GM21515 (cell line): Measurements from ENCODE around the gene OSTN.

Experiments
- ATAC-seq: cut with Tn5 transposase; IDR thresholded peaks from one replicate; pipeline ENCODE4 v1.9.1; 2021; ENCODE audit not compliant: unreplicated experiment

Gene OSTN

DNA sequence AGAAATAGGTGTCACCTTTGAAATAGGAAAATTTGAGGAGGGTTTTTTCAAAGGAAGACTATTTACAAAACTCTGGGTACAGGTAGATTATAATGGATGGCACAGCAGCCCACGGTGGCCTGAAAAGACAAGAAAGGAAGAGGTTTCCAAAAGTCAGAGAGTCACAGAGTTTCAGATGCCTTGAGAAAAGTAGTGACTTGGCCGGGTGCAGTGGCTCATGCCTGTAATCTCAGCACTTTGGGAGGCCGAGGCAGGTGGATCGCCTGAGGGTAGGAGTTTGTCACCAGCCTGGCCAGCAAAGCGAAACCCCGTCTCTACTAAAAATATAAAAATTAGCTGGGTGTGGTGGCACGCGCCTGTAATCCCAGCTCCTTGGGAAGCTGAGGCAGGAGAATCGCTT is 35.2 kb downstream of the OSTN start:
- no peak for ATAC-seq

DNA sequence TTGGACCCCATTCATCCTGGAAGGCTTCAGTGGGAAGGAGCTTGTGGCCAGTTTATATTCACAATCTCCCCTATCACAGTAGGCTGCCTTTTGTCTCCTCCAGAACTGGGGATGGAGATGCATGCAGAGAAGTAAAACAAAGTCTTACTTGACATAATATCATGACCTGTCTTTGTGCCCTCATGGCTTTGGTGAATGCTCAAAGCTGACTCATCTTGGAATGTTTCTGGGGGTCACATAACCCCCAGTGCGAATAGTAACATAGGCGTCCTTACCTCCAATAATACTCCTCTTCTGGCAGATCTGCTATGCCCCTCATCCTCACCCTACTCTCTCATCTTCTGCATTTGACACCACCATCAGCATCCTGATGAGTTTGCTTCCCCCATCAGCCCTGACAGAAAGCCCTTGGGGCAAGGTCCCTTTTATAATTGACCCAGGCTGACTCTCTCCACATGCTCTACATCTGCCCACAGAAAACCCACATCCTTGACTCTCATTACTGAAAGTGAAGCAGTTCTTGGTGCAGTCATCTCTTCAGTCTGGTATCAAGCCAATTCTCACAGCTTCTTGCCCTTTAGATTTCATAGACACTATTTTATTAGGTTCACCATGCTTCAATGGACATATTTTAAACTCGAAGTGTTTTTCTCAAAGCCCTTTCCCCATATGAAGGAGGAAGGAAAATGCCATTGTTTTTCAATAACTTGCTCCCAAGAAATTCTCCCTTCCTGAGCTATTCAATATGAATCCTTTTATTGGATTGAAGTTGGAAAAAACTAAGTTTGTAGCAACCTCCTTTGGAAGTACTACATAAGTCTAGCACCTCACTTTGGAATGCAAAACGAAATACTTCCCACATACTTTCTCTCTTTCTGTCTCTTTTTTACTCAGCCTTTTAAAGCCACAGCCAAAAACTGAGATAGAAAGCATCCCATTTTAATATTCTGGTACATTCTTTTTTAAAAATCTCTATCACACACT is 36.6 kb downstream of the OSTN start:
- ATAC-seq: peak; percentile 99

DNA sequence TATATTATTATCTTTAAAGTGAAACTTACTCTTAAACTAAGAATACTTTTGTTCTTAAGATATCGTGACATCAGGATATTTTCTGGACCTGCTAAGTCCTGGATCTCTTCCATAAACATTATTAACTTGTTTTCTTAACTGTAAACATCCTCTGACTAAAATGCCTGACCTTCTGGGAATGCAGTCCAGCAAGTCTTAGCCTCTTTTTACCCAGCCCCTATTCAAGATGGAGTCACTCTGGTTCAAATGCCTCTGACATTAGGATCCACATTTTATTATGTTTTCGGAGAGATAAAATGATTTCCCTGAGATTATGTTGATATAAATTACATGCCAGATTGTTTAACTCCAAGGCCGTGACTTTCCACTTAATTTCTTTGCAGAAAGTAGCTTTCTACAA is 37.6 kb downstream of the OSTN start:
- ATAC-seq: no peak

DNA sequence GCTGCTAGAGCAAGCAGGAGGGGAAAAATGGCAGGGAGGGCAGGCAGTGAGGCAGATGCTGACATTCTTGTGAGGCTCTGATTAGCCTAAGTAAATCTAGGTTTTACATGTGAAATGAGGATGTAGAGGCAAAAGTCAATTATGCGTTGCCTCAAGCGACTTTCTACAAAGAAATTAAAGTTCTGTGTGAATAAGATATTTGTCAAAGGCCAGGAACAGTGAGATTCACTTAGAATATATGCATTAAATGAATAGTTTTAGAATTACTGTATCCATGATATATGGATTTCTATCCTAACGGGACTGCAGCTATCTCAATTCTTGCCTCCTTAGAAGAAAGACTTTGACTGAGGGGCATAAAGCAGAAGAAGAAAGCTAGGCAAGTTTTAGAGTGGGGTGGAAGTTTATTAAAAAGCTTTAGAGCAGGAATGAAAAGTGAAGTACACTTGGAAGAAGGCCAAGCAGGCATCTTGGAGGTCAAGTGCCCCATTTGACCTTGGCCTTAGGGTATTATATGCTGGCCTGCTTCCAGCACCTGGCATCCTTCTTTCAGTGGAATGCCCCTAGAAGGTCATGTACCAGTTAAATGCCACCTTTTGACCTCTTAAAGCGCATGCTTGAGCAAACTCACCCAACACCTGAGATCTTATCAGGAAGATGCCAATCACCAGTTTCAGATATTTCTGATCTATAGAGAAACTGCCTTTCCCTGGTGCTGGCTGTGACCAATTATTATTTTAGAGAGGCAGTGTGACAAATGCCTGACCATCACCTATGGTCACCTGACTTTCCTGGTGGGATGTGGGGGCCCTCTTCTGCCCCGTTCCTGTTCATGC is 38.2 kb downstream of the OSTN start:
- no peak for ATAC-seq

DNA sequence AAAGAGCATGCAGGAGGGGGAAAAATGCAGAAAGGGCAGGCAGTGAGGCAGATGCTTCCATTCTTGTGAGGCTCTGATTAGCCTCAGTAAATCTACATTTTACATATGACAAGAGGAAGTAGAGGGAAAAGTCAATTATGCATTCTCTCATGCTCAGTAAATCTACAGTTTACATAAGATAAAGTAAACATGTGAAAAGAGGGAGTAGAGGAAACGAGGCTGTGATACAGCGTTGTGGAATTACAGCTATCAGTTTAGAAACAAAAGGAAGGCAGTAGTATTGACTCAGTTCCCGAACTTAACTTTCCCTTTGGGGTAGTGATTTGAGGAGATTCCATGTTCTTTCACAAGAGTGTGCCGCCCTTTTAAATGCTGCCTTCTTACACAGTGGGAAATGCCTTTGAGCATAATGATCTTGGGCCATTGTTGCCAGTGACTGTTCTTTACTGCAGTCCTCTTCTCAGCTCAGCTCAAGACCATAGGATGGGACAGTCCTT is 39.3 kb downstream of the OSTN start:
- no peak for ATAC-seq

DNA sequence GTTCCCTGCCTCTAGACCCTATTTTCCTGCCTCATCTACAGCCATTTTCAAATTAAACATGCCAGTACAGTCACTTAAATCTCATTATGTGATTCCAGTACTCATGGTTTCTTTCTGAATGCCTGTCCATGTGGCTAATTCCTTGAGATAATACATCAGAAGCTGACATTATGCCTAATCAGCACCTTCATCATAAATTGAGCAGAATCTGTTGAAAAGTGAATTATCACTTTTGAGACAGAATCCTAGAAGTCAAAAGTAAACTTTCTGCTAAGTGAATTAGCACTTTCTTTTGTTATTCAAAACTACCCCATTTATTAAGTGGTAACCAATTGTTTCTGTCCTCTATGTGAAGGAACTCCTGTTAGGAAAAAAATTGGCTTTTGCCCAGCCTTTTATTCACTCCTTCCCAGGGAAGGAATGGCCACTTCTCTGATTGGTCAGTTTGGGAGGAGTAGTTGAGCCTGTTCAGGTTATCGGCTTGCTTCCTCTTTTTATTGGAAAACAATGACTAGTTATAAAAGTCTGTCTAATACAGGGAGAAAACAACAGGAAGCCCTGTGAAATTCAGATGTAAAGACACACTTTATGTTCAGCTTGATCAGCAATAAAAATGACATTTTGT is 40.5 kb downstream of the OSTN start:
- no peak for ATAC-seq

DNA sequence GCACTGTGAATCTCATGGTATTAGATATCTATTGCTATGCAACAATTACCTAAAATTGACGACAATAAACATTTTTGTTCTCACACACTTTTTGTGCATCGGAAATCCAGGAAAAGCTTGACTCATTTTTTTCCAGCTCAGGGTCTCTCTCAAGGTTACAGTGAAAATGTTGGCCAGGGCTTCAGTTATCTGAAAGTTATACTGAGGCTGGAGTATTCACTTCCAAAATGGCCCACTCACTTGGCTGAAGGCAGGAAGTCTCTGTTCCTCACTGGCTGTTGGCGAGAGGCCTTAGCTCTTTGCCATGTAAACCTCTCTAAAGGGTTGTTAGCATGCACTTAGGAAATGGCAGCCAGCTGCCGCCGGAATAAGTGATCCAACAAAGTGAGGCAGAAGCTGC is 41.4 kb downstream of the OSTN start:
- ATAC-seq: no peak

DNA sequence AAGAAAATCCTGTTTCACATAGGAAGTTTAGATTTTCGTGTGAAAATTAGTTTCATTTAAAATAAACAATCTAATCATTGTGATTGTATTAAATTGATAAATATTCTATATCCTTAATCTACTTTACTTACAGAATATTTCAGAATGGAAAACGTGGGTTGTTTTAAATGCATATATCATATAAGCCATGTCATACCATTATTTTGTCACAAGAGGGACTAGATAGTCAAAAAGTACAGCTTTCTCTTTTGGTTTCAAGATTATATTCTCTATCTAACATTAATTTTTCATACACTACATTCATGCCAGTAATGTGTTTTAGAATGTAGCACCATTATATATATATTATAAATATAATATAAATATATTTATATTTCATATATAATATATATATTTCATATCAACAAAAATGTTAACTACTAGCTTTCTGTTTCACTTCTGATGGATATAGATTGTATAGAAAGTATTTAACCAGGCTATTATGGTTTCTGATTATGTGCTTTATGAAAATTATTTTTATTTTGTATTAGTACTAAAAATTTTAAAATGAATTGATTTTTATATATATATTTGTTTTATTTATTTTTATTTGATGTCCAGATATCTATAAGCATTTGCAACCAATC is 45.3 kb downstream of the OSTN start:
- ATAC-seq: peak; percentile 42

DNA sequence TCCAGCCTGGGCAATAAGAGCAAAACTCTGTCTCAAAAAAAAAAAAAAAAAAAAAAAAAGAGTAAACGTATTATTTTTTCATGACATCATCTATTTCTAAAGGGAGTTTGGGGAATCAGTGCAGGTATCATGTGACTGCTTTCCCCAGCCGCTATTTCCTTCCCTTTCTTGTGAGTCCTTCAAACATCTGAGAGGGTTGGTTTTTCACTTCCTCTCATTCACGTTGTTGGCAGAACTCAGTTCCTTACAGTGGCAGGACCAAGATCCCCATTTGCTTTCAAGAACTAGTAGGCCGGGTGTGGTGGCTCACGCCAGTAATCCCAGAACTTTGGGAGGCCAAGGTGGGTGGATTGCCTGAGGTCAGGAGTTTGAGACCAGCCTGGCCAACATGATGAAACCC is 47.0 kb downstream of the OSTN start:
- ATAC-seq: peak; percentile 76

DNA sequence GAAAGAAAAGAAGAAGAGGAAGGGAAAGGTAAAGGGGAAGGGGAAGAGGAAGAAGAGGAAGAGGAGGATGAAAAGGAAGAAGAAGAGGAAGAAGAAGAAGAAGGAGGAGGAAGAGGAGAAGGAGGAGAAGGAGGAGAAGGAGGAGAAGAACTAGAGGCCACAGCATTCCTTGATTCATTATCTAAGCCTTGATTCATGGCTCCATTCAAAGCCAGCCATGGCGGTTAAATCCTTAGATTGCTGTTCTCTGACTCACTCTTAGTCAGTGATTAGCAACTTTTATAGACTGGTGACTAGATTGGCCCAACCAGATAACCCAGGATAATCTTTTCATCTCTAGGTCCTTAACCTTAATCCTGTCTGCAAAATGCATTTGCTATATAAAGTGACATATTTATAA is 47.6 kb downstream of the OSTN start:
- no peak for ATAC-seq

DNA sequence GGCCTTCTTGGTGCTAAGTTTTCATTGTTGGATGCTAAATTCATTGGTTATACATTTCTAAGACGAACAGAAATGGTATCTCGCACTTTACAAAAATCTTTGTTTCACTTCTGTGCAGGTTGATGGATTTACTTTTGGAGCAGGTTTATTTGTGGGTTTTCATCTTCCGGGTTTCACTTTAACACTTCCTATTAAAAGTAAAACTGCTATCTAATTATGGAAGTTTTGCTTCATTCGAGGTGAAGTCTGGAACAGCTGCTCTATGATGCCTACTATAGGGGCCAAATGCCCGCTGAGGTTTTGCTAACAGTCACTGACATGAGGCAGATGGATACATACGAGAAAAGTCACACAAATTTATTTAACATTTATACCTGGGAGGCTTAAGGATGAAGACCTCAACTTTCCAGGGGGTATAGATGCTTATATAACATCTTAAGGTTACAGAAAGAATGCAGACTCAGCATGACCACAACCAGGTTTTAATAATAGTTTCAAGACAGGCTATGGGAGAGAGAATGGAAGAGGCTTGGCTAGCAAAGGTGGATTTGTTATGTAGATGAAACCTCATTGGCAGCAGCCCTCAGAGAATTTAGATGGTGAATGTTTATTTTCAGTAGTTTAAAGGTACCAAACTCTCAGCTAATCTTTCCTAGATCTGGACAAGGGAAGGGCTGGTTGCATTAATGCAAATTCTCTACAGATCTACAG is 54.2 kb downstream of the OSTN start:
- no peak for ATAC-seq

DNA sequence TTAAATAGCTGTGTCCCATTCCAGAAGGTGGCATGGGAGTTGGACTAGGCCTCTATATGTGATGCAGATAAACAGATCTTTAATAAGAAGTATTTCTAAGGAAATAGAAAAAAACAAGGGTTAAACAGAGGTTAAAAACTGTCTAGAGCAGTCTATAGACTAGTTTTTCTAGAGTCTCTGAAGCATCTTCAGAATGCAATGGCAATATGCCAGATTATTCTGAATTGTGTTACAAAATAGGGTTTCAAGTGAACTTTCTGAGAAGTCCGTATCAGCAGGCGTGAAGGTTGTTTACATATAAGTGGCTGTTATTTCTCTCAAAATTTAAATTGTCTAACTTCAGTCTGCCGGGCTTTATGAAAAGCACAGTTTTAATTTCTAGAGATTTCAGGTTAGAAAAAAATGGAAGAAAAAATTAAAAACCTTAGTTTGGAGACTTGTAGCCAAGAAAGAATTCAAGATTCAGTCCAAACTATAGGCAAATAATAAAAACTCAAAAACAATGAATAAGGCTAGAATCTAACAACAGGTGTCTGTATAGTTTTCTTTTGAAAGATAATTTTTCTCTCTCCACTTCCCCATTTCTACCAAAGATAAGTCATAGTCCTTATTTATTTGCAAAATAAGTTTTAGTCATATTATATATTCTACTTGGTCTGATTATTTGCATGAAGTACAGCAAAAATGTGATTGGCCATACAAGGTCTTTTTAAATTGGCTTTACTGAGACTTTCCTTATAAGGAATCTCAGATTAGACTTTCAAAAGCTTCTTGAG is 55.2 kb downstream of the OSTN start:
- ATAC-seq: no peak

DNA sequence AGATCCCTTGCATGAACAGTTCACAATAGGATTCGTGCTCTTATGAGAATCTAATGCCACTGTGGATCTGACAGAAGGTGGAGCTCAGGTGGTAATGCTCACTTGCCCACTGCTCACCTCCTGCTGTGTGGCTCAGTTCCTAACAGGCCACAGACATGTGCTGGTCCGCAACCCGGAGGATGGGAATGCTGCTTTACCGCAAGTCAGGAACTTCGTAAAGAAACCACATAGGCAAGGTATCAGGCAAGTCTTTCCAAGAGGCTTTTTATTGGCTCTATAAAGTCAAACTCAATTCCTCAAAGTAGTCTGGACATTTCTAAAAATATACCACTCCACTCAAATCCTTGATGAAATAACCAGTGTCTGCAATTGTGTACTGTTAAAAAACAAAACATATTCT is 56.1 kb downstream of the OSTN start:
- no peak for ATAC-seq

DNA sequence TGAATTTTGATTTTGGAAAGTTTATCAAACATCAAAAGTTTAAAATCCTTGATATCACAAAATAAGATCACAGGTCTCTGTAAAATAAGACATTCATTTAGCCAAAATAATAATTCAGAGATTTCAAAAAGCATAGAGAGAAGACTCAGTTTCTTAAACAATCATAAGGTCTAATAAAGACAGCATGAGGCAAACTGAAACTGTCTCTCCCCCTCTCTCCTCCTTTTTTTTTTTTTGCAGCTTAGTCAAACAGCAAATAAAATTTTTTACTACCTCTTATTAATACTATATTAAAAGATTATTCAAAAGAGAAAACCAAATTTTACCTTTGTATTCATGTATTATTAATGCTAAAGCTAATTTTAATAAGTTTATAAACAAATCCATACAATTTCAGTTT is 57.4 kb downstream of the OSTN start:
- ATAC-seq: no peak

DNA sequence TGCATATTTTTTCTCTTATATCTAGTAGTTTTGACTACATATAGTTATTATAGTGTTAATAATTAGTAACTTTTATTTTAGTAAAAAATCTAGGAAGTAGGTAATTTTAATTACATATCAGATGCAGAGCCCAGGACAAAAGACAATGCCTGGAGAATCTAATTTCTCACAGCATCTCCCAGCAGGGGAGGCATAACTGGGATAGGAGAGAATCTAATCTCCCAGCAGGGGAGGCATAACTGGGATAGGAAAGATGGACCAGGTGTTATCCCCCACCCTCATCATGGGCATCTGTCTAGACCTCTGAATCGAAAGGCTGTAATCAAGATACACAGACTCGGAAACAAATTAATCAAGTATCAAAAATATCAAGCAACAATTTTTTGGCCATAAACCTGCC is 58.2 kb downstream of the OSTN start:
- ATAC-seq: no peak

DNA sequence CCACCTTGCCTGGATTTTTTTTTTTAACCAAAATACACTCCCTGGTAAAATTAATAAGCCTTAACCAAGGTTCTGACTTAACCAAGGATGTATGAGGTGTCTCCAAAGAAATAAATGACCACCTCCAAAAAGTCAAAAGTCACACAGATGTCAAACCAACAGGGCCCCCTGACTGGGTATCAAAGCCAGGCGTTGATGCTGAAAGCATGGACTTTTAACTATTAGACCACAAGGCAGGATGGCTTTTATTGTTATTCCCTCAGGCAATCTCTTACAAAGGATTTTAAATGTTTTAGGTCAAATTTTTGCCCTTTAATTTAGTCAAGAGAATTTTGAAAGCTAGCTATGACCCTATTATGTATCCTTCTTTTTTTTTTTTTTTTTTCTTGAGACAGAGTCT is 60.4 kb downstream of the OSTN start:
- ATAC-seq: no peak

DNA sequence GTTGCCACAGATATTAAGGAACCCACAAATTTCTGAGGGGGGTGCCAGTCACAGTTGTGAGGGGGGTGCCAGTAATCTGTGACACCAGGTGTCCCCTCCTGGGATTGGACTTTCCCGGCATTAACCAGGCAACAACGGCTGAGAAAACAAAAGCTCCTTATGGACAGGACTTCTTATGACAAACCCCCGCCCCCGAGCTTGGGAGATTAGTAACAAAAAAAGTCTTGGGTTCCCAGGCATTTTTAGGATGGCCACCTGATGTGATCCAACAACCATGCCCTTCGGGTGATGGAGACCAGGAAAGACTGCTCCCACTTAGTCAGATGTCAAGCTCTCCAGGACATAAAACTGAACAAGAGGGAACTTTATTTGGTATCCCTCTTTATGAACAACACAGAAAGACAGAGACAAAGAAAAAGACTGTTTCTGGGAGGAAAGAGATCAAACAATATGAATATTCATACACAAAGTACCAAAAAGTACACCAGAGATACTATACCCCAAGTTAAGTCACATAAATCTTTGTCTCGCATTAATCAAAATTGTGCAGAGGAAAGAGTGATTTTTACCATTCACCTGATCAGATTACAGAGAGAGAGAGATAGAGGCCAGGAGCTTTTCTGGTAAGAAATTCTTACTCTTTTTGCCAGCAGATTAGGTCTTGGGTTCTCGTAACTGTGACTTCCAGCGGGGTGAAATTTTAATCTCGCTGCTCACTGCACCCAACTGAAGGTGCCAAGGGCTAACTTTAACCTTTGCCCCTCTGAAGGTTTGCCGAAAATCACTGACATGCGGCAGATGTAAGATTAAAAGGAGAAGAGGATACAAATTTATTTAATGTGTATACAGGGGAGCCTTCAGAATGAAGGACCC is 61.6 kb downstream of the OSTN start:
- ATAC-seq: no peak

DNA sequence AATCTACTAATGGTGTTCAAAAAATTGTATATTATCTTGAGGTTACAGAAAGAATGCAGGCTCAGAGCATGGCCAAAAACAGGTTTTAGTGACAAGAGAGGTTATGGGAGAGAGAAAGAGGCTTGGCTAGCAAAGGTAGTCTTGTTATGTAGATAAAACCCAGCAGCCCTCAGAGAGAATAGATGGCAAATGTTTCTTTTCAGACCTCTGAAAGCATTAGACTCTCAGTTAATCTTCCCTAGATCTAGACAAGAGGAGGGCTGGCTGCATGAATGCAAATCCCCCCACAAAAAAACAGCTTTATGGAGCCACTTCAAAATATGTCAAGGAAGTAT is 62.2 kb downstream of the OSTN start:
- no peak for ATAC-seq

DNA sequence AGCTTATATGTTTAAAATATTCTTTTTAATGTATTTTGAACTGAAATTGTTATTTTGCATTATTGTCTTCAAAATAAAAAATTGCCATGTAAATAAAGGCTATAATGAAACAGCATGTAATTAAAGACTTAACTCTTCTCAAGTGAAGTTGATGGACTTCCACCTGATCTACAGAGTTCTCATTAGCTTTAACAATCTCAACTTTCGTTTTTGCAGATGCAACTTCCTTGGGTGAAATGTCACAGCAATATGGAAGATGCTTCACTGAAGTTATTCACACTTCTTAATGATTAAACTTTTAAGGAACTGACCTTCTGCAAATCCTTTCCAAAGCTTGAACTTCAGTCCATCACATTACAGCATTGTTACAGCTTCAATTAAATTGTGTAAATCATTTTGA is 63.6 kb downstream of the OSTN start:
- ATAC-seq: peak; percentile 48
